Hematopoietic multipotent progenitor cell (in vitro differentiated cells): ENCODE data around the gene STAB1. TPM values are rescaled to one million over a fixed set of nuclear protein-coding genes. Genes with fewer than 3 reads are reported as not detected.

Experiments used
- DNase-seq, 3 donors: peaks; one replicate each; pipeline ENCODE4 v3.0.0-alpha.2; 2011 to 2015; ENCODE audit warnings: low read depth in 2 of 3, low spot score in 2 of 3
- total RNA-seq: library from RNA; depleted of rRNA; stranded (reverse); fragments of >200 nt; gene quantifications from one replicate; pipeline ENCODE4 v1.2.3, GENCODE V29; 2012

The STAB1 gene, protein sequence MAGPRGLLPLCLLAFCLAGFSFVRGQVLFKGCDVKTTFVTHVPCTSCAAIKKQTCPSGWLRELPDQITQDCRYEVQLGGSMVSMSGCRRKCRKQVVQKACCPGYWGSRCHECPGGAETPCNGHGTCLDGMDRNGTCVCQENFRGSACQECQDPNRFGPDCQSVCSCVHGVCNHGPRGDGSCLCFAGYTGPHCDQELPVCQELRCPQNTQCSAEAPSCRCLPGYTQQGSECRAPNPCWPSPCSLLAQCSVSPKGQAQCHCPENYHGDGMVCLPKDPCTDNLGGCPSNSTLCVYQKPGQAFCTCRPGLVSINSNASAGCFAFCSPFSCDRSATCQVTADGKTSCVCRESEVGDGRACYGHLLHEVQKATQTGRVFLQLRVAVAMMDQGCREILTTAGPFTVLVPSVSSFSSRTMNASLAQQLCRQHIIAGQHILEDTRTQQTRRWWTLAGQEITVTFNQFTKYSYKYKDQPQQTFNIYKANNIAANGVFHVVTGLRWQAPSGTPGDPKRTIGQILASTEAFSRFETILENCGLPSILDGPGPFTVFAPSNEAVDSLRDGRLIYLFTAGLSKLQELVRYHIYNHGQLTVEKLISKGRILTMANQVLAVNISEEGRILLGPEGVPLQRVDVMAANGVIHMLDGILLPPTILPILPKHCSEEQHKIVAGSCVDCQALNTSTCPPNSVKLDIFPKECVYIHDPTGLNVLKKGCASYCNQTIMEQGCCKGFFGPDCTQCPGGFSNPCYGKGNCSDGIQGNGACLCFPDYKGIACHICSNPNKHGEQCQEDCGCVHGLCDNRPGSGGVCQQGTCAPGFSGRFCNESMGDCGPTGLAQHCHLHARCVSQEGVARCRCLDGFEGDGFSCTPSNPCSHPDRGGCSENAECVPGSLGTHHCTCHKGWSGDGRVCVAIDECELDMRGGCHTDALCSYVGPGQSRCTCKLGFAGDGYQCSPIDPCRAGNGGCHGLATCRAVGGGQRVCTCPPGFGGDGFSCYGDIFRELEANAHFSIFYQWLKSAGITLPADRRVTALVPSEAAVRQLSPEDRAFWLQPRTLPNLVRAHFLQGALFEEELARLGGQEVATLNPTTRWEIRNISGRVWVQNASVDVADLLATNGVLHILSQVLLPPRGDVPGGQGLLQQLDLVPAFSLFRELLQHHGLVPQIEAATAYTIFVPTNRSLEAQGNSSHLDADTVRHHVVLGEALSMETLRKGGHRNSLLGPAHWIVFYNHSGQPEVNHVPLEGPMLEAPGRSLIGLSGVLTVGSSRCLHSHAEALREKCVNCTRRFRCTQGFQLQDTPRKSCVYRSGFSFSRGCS (N-terminal part only)
- total RNA-seq, result 19.1 TPM

GRCh38 chr3:52494886-52495495 is at the start of gene STAB1:
Gene STAB1, plus strand, starts transcription at chr3:52495338. Its CDS starts 76 bp downstream, at chr3:52495414.
- peak in 2 of 3 donors; percentile 50 to 65 for DNase-seq

- DNase-seq, result no peak
These were observed 49.1 kb upstream of the STAB1 start for GRCh38 chr3:52446042-52446441.

DNA sequence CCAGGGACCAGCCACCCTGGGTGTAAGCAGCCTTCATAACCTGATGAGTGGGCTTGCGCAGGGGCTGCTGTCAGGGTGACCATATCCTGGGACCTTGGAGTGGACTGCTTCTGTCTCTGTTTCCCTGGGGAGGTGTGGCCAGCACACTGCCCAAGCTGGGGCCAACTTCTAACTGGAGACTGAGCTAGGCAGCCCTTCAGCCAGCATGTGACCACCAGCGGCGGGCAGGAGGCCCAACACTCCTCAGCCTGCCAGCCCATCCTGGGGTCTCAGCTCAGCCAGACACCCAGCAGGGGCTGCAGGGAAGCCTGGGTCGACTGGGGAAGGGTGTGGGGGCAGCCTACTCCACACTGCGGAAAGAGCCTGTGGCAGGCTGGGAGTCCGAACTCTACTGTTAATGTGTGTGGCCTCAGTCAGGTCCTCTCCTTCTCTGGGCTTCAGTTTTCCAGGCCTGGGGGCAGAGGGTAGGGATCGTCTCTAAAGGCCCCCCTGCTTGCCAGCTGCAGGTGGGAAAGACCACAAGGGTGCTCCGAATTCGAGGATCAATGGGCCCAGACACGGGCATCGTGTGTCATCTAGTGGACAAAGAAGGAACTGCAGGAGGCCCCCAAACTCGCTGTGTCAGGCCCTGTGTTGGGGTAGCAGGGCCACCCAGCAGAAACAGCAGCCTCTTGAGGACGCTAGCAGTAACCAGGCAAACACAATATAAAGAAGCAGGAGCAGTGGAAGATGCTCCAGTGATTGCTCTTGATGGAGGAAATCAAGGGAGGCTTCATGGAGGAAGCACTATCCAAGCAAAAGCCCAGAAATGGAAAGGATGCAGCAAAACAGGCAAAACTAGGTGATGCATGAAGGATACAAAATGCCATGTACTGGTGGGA is 48.3 kb upstream of the STAB1 start:
- DNase-seq, result peak; percentile 58 to 85 (median 79)

DNA sequence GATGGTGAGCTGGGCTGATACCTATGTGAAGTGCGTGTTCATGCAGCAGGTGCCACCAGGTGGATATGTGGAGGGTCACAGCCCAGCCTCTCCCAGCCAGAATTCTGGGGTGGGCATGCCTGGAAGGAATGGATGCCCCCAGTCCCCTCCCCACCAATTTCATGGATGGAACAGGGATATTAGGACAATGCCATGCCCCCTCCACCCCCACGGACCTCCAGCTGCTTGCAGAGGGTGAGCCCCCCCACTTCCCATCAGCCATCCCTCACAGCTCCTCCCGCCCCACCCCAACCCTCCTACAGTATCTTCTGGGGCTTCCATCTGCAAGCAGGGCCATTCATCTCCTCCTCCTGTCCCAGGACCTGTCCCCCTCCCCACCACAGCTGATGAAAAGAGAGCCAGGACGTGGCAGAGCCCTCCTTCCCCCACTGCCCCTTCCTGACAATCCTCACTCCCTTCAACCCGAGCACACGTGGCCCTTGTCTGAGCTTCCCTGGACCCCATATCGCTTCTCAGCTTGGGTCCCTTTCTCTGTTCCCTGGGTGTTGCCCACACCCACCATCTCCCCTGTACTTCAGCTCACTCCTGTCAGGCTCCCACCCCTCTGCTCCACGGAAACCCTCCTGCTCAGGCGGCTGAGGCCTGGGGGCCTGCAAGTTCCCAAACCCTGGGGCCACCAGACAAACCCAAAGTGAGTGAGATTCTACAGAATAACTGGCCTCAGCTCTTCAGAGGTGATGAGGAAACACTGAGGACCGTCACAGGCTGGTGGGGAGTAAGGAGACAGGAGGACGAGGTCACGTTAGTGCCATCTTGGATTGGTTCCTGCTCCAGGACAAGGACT is 47.4 kb upstream of the STAB1 start:
- no peak for DNase-seq

DNA sequence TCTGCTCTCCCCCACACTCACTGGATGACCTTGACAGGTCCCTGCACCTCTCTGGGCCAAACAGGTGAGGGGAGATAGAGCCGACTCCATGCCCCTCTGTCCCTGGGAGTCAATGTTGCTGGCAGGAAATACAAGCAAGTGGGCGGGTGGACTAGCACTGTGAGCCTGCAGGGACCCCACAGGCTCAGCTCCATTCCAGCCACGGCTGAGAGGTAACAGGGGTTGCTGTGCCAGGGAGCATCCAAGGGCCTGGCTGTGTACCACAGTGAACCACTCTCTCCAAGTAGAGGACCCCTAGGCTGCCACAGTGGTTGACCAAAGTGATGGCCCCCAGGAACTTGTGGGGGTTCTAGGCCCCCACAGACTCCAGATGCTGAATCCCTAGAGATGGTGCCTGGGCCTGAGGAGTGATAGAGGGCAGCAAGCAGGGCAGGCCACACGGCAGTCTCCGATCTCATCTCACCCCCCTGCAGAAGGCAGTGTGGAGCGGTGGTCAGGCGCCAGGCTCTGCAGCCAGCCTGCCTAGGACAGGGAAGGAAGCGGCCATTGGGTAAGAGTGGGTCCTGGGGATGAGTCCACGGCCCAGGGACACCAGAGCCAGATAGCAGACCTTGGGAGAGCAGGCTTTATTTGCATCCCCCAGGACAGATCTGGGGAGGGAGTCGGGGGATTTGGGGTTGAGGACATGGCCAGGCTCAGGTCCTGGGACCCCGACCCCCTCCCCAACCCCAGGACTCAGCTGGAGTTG is 44.5 kb upstream of the STAB1 start:
- DNase-seq, result no peak

DNA sequence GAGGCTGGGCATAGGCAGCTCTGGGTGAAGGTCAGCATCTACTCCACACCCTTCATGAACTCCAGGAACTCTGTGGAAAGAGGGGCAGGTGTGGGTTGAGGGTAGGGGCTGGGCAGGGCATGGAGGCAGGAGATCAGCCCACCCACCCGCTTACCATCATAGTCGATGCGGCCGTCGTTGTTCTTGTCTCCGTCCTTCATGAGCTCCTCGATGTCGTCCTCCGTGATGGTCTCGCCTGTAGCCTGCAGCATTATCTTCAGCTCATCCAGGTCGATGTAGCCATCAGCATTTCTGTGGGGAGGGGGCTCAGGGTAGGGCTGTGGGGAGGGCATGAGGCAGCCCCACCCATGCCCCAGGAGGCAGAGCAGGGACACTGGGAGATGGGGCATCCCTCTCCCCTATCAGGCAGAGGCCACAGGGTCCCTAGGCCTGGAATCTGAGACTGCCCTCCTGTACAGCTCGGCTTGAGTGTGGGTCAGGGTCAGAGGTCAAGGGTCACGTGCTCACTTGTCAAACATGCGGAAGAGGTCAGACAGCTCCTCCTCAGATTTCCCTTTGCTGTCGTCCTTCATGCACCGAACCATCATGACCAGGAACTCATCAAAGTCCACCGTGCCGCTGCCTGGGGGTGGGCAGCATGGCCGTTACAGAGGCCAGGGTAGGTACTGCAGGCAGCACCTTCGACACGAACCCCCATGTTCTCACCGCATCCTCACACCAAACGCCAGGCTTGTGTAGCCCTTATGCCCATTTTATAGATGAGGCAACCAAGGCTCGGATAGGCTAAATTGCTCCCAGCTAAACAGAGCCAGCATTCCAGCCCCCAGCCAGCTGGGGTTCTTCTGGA is 43.7 kb upstream of the STAB1 start:
- DNase-seq, result no peak

- DNase-seq, result no peak
These were observed 43.0 kb upstream of the STAB1 start for GRCh38 chr3:52452126-52452525.

DNA sequence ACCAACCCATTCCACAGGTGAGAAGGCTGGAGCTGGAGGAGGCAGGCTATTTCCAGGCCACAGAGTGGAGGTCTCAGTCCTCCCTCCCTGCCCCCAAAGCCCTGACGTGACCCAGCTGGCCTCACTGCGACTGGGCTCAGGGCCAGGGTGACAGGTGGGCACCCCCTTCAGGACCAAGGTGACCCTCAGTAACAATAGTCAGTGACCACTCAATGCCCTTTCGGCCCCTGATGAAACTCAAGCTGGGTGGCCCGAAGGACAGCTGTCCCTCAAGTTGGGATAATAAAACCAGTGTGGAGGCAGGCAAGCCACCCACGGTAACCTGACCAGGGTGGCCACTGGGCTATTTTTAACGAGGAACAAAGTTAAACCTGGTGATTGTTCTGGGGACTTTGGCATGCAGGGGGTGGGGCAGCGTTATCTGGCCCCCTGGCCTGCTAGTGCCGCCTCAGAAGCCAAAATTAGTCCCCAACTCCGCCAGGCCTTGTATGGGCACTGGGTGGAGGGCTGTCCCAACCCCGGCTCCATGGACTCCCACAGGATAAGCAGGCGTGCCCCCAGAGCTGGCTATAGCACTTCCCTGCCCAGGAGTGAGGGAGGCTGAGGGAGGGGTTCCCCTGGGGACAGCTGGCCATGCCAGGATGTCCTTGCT is 42.4 kb upstream of the STAB1 start:
- no peak for DNase-seq

GRCh38 chr3:52453496-52454249 is 41.5 kb upstream of the STAB1 start, which contains the start of gene TNNC1:
Gene TNNC1, minus strand, starts transcription at chr3:52454041. Its CDS starts 26 bp downstream, at chr3:52454015.
- no peak for DNase-seq

GRCh38 chr3:52454250-52454937 is 40.7 kb upstream of the STAB1 start:
- DNase-seq, result no peak

GRCh38 chr3:52454938-52455282 is 40.2 kb upstream of the STAB1 start:
- no peak for DNase-seq

DNA sequence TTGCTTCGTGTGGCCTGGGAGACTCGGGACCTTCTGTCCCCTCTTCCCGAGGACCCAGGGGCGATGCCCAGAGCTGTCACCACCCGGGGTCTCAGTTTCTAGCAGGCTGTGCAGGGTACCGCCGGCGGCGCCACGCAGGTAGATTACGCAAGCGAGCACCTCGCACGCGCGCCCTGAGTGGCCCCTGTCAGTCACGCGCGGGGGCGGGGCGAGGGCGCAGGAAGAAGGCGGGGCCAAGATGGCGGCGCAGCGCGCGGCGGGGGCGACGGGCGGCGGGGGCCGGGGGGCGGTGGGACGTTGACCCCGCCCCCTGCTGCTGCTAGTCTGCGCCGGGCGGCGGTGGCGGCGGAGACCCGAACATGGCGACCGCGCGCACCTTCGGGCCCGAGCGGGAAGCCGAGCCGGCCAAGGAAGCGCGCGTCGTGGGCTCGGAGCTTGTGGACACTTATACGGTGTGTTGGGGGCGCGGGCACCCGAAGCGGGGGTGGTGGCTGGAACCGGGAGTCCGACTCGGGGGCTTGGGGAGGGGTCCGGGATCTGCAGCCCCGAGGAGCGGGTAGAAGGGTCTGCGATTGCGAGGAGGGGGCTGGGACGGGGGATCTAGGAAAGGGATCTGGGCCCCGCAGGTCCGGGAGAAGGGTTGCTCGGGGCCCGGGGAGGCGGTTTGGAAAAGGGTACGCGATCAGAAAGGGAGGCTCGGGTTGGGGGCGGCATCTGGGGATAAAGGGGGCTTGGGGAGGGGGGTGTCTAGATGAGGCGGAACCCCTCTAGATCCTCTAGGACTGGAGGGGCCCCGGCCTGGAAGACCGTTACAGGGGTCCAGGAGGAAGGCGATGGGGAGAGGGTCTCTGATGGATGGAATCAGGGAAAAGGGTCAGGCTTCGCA is 39.6 kb upstream of the STAB1 start, which contains the start of gene NISCH:
NISCH (plus strand) TSS at position 322 of the 886 bp plus-strand sequence; CDS start at position 360, 38 bp downstream.
- peak; percentile 88 to 92 (median 89) for DNase-seq

GRCh38 chr3:52456169-52456799 is 38.9 kb upstream of the STAB1 start:
- no peak for DNase-seq
